ENCODE measurements around the gene HOMER3.
A peak's percentile ranks its signal among the peaks of the same experiment; 100 is the strongest.
"Not testable (repeated sequence)": the region's sequence is repeated elsewhere in the genome, so short reads cannot be mapped to it uniquely, and the experiment has no call there.

HOMER3 gene

GRCh38 chr19:18922228-18922985 lies 18.6 kb downstream of the HOMER3 start:
- no peak for DNase-seq

- no peak for DNase-seq
Measured at GRCh38 chr19:18921593-18921992, 19.4 kb downstream of the HOMER3 start.

- no peak for DNase-seq
Measured at GRCh38 chr19:18920400-18920799, 20.6 kb downstream of the HOMER3 start.

GRCh38 chr19:18919900-18920214 lies 21.2 kb downstream of the HOMER3 start:
- no peak for DNase-seq

- peak; percentile 100 for DNase-seq
Measured at GRCh38 chr19:18919086-18919899, 21.7 kb downstream of the HOMER3 start, which contains the start of the genes COPE and DDX49. Gene COPE (minus strand): TSS chr19:18919387. CDS start chr19:18919348, 39 bp downstream. Gene DDX49 (plus strand): TSS chr19:18919715. CDS start chr19:18919742, 27 bp downstream.

- not testable (repeated sequence) for DNase-seq
Measured at GRCh38 chr19:18917593-18917992, 23.4 kb downstream of the HOMER3 start.

GRCh38 chr19:18915639-18916038 lies 25.4 kb downstream of the HOMER3 start:
- peak; percentile 43 to 45 for DNase-seq

- DNase-seq: no peak
Measured at GRCh38 chr19:18913466-18913865, 27.6 kb downstream of the HOMER3 start.

GRCh38 chr19:18912933-18913332 lies 28.1 kb downstream of the HOMER3 start:
- no peak for DNase-seq

- DNase-seq: no peak
Measured at GRCh38 chr19:18910801-18911436, 30.1 kb downstream of the HOMER3 start.

GRCh38 chr19:18910010-18910409 lies 31.0 kb downstream of the HOMER3 start:
- DNase-seq: no peak

GRCh38 chr19:18908917-18909619 lies 31.9 kb downstream of the HOMER3 start:
- no peak for DNase-seq

- DNase-seq: no peak
Measured at GRCh38 chr19:18906605-18907519, 34.2 kb downstream of the HOMER3 start.

- no peak for DNase-seq
Measured at GRCh38 chr19:18905513-18906236, 35.3 kb downstream of the HOMER3 start.

- DNase-seq: no peak
Measured at GRCh38 chr19:18905058-18905456, 36.0 kb downstream of the HOMER3 start.

GRCh38 chr19:18904334-18905057 lies 36.5 kb downstream of the HOMER3 start:
- no peak for DNase-seq

- no peak for DNase-seq
Measured at GRCh38 chr19:18903156-18904037, 37.6 kb downstream of the HOMER3 start.

- not testable (repeated sequence) for DNase-seq
Measured at GRCh38 chr19:18902519-18902918, 38.5 kb downstream of the HOMER3 start.

GRCh38 chr19:18901491-18901890 lies 39.5 kb downstream of the HOMER3 start:
- no peak for DNase-seq

All from Kasumi-1 (cell line).